DMS53 treated with DMSO at 0.1 percent for 48 hours (cell line): Measurements from ENCODE around the gene TMEM138.
"Not testable (repeated sequence)": the region's sequence is repeated elsewhere in the genome, so short reads cannot be mapped to it uniquely, and the experiment has no call there.

Experiments used
- DNase-seq: peaks from one replicate; lab custom pipeline; 2025; ENCODE audit not compliant: unreplicated experiment; lab: John Stamatoyannopoulos, UW

Gene TMEM138

GRCh38 chr11:61362542-61362875, 335 bp downstream of the TMEM138 start:
- peak; percentile 56 for DNase-seq

- DNase-seq, result no peak
Measured at GRCh38 chr11:61364012-61364675, 2.0 kb downstream of the TMEM138 start.

GRCh38 chr11:61367406-61367805, 5.2 kb downstream of the TMEM138 start:
- no peak for DNase-seq

- no peak for DNase-seq
Measured at GRCh38 chr11:61368646-61369045, 6.5 kb downstream of the TMEM138 start.

- no peak for DNase-seq
Measured at GRCh38 chr11:61369372-61370348, 7.5 kb downstream of the TMEM138 start.

GRCh38 chr11:61370349-61371005, 8.3 kb downstream of the TMEM138 start:
- DNase-seq, result no peak

GRCh38 chr11:61372659-61373420, 10.7 kb downstream of the TMEM138 start:
- no peak for DNase-seq

GRCh38 chr11:61375761-61376108, 13.6 kb downstream of the TMEM138 start:
- DNase-seq, result no peak

GRCh38 chr11:61377461-61378160, 15.4 kb downstream of the TMEM138 start:
- no peak for DNase-seq

GRCh38 chr11:61378713-61379313, 16.6 kb downstream of the TMEM138 start:
- no peak for DNase-seq

- DNase-seq, result no peak
Measured at GRCh38 chr11:61380884-61381283, 18.7 kb downstream of the TMEM138 start.

- not testable (repeated sequence) for DNase-seq
Measured at GRCh38 chr11:61383859-61384258, 21.7 kb downstream of the TMEM138 start.

GRCh38 chr11:61384271-61385242, 22.4 kb downstream of the TMEM138 start:
- DNase-seq, result peak; percentile 5

GRCh38 chr11:61390161-61390560, 28.0 kb downstream of the TMEM138 start:
- no peak for DNase-seq

- no peak for DNase-seq
Measured at GRCh38 chr11:61392981-61393595, 30.9 kb downstream of the TMEM138 start.

GRCh38 chr11:61401173-61401572, 39.0 kb downstream of the TMEM138 start:
- DNase-seq, result no peak

- DNase-seq, result no peak
Measured at GRCh38 chr11:61401573-61401972, 39.4 kb downstream of the TMEM138 start.

GRCh38 chr11:61403658-61404057, 41.5 kb downstream of the TMEM138 start:
- no peak for DNase-seq
